DMS114 treated with DMSO at 0.1 percent for 48 hours (cell line): ENCODE data around the gene CCDC107.

Experiments used
- DNase-seq: peaks from one replicate; lab custom pipeline; 2025; ENCODE audit not compliant: unreplicated experiment; lab: John Stamatoyannopoulos, UW

Gene CCDC107

GRCh38 chr9:35659340-35659739, 1.2 kb downstream of the CCDC107 start:
- no peak for DNase-seq

GRCh38 chr9:35660966-35661415, 2.9 kb downstream of the CCDC107 start:
- peak; percentile 30 for DNase-seq

- no peak for DNase-seq
Observed at GRCh38 chr9:35661756-35662350, 3.8 kb downstream of the CCDC107 start.

GRCh38 chr9:35662437-35662836, 4.3 kb downstream of the CCDC107 start:
- no peak for DNase-seq

GRCh38 chr9:35664531-35665470, 6.7 kb downstream of the CCDC107 start, which contains the start of gene ARHGEF39:
TSS of gene ARHGEF39 (minus strand) at chr9:35665195. CDS start at chr9:35665169, 26 bp downstream.
- peak; percentile 42 for DNase-seq

- DNase-seq, result no peak
Observed at GRCh38 chr9:35665471-35665818, 7.4 kb downstream of the CCDC107 start.

- no peak for DNase-seq
Observed at GRCh38 chr9:35666045-35666444, 8.0 kb downstream of the CCDC107 start.

- DNase-seq, result no peak
Observed at GRCh38 chr9:35666549-35666948, 8.5 kb downstream of the CCDC107 start.

- DNase-seq, result no peak
Observed at GRCh38 chr9:35667939-35668338, 9.8 kb downstream of the CCDC107 start.

GRCh38 chr9:35669331-35670145, 11.4 kb downstream of the CCDC107 start:
- no peak for DNase-seq

- DNase-seq, result no peak
Observed at GRCh38 chr9:35673132-35674024, 15.3 kb downstream of the CCDC107 start, which contains the start of gene CA9. TSS of gene CA9 (plus strand) at chr9:35673928. CDS start at chr9:35673960, 32 bp downstream.

- no peak for DNase-seq
Observed at GRCh38 chr9:35674025-35674361, 15.9 kb downstream of the CCDC107 start.

GRCh38 chr9:35675204-35675603, 17.1 kb downstream of the CCDC107 start:
- no peak for DNase-seq

GRCh38 chr9:35675732-35676392, 17.8 kb downstream of the CCDC107 start:
- DNase-seq, result peak; percentile 14

- DNase-seq, result no peak
Observed at GRCh38 chr9:35679091-35679490, 21.0 kb downstream of the CCDC107 start.

- DNase-seq, result no peak
Observed at GRCh38 chr9:35679766-35680330, 21.8 kb downstream of the CCDC107 start.

- no peak for DNase-seq
Observed at GRCh38 chr9:35680331-35681105, 22.4 kb downstream of the CCDC107 start.

- no peak for DNase-seq
Observed at GRCh38 chr9:35681341-35682002, 23.4 kb downstream of the CCDC107 start.
